Measurements from ENCODE around the gene NLRC5.

The NLRC5 gene

DNA sequence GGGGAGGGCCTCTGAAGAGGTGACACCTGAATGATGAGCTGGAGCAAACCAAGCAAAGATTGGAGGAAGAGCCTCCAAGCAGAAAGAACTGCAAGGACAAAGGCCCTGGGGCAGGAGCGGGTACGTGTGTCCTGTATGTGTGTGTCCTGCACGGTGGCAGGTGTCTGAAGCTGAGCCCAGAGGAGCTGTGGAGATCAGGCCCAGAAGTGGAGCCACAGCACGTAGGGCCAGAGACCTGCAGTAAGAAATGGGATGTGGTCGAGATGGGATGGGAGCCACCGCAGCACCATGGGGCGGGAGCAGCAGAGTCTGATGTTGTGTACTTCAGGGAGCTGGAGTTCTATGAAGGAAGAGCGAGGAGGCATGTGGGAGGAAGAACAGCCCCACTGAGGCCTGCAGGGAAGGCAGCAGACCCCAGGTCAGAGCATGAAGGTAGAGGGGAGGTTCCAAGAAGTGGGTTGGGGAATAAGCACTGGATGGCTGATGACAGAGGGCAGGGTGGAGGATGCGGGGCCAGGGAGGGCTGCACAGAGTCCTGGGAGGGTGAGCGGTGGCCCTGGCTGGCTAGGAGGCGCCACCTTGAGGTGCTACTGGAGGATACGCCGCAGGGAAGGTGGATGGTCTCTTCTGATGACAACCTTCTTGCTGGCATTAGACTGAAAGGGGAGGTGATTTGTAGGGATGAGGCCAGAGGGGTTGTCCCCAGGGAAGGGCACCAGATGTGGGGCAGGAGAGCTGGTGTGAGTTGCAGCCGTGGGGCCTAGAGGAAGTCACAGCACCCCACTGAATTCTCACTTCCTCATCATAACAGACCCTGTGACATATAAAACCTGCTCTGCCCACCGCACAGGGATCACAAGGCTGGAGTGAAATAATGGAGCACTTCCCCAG, 38.2 kb upstream of the NLRC5 start:
- DNase-seq (ENCODE audit: low read depth) = peak; percentile 74
- H3K4me3 ChIP-seq (ENCODE audit: low read depth, low read length) = no peak overlapping the region
- TF ChIP-seq, protein P1, sequence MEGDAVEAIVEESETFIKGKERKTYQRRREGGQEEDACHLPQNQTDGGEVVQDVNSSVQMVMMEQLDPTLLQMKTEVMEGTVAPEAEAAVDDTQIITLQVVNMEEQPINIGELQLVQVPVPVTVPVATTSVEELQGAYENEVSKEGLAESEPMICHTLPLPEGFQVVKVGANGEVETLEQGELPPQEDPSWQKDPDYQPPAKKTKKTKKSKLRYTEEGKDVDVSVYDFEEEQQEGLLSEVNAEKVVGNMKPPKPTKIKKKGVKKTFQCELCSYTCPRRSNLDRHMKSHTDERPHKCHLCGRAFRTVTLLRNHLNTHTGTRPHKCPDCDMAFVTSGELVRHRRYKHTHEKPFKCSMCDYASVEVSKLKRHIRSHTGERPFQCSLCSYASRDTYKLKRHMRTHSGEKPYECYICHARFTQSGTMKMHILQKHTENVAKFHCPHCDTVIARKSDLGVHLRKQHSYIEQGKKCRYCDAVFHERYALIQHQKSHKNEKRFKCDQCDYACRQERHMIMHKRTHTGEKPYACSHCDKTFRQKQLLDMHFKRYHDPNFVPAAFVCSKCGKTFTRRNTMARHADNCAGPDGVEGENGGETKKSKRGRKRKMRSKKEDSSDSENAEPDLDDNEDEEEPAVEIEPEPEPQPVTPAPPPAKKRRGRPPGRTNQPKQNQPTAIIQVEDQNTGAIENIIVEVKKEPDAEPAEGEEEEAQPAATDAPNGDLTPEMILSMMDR (IDR thresholded peaks at IDR 0.05; ENCODE audit: insufficient read depth, low read depth, low read length, missing control alignments) = peak; percentile 73

DNA sequence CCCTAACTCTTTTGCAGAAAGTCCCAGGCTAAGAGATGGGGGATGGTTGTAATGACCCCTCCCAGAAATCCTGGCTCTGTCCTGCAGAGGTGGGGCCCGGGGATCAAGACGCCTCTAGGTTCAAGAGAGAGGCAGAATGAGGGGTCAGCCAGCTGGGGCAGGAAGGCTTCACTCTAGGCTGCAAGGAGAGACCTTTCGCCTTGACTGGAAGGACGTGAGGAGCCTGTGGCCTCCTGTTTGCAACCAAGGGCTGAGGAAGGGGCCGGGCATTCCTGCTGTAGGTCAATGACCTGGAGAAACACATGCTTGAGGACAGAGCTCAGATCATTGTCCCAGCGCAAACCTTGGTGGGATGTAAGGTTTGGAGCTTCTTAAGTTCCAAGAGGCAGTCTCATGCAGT, 36.4 kb upstream of the NLRC5 start:
- DNase-seq (ENCODE audit: low read depth) = no peak
- TF ChIP-seq, protein P1 (IDR thresholded peaks at IDR 0.05; ENCODE audit: insufficient read depth, low read depth, low read length, missing control alignments) = no peak
- no peak overlapping the region for H3K4me3 ChIP-seq (ENCODE audit: low read depth, low read length)

DNA sequence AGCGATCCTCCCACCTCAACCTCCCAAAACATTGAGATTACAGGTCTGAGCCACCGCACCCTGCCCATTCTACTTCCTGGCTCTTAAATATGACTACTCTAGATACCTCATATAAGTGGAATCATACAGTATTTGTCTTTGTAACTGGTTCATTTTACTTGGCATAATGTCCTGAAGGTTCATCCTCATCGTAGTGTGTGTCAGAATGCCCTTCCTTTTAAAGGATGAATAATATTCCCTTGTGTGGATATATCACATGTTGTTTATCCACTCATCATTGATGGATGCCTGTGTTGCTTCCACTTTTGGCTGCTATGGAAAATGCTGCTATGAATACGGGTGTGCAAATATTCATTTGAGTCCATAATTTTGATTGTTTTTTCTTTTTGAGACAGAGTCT, 33.3 kb upstream of the NLRC5 start:
- TF ChIP-seq, protein P1 (IDR thresholded peaks at IDR 0.05; ENCODE audit: insufficient read depth, low read depth, low read length, missing control alignments) = no peak
- DNase-seq (ENCODE audit: low read depth) = no peak
- H3K4me3 ChIP-seq (ENCODE audit: low read depth, low read length) = no peak overlapping the region

DNA sequence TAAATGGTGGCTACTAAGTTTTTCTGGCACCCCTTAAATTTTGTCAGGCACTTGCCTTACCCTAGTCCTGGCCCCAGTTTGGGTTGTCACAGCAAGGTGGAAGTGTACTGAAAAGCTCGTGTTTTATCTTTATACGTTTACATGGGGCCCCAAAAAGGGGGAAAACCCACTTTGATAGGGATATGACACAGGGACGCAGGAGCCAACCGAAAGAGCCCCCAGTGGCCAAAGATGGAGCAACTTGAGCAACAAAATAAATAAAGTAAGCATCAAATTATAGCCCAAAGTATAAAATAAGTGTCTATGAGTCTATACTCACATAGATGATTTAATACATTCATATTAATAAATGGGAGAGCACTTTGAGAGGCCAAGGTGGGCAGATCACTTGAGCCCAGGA, 32.6 kb upstream of the NLRC5 start:
- TF ChIP-seq, protein P1 (IDR thresholded peaks at IDR 0.05; ENCODE audit: insufficient read depth, low read depth, low read length, missing control alignments) = peak; percentile 19
- H3K4me3 ChIP-seq (ENCODE audit: low read depth, low read length) = no peak overlapping the region
- DNase-seq (ENCODE audit: low read depth) = no peak

DNA sequence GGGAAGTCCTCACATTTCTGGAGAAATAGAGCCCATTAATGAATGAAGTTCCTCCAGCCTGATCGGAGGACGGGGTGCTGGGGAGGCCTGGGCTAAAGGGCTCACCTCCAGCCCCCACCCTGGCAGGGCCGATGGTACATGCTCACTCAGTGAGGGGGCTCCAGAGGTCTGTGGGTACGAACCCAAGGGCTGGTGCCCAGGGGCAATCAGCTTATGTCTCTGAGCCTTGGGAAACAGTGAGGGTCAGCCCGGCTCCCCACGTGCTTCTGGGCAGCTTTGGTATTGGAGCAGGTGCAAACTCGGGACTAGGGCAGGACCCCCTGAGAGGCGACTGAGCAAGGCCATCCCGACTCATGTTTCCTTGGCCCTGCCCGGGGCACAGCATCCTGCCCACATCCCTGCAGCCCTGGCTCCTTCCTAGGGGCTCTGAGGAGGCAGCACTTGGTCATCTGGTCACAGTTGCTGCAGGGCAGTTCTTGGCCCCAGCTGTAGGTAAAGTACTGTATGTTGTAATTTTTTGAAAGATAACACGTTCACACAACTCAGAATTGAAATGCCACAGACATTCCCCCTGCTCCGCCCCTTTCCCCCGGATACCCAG, 28.6 kb upstream of the NLRC5 start:
- TF ChIP-seq, protein P1 (IDR thresholded peaks at IDR 0.05; ENCODE audit: insufficient read depth, low read depth, low read length, missing control alignments) = no peak
- H3K4me3 ChIP-seq (ENCODE audit: low read depth, low read length) = no peak overlapping the region
- no peak for DNase-seq (ENCODE audit: low read depth)

DNA sequence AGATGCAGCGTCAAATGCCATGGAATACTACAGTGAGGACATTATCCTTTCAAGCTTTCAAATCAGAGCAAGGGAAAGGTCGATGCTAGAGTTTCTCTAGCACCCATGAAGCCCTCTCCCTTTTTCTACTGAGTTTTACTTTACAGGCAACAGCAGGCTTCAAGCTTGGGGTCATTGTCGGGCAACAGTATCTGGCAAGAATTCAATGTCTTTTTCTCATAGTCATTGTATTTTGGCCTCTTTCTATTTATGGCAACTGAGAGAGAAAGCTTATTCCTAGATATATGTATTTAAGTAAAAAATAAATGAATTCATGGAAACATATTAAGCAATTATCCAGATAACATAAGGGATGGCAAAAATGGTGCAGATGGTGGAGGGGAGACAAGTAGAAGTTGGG, 28.0 kb upstream of the NLRC5 start:
- no peak for DNase-seq (ENCODE audit: low read depth)
- TF ChIP-seq, protein P1 (IDR thresholded peaks at IDR 0.05; ENCODE audit: insufficient read depth, low read depth, low read length, missing control alignments) = no peak
- H3K4me3 ChIP-seq (ENCODE audit: low read depth, low read length) = no peak overlapping the region
